OCI-LY3 (cell line): ENCODE results near the gene CFAP74.

Experiments
- H2AFZ ChIP-seq: fragments of 200-600, 300-600 bp; shearing (Covaris generic); 2 replicates; pipeline ENCODE4 v1.6.0; 2014; ENCODE audit warnings: antibody characterized with exemption, low read depth, low read length
- H3K27ac ChIP-seq: fragments of 200-600, 300-600 bp; sonication (generic); 2 replicates; pipeline ENCODE4 v1.5.1; 2014; ENCODE audit warnings: mild to moderate bottlenecking, low read length, moderate library complexity, mixed read lengths
- H3K27me3 ChIP-seq: fragments of 200-600, 300-600 bp; sonication (generic); 2 replicates; pipeline ENCODE4 v1.6.1; 2014; ENCODE audit warnings: low read depth, low read length, mixed read lengths
- H3K36me3 ChIP-seq: fragments of 200-600, 300-600 bp; sonication (generic); replicated peaks from 2 replicates; pipeline ENCODE3; 2014; ENCODE audit warnings: low read depth, low read length, mixed read lengths
- H3K4me1 ChIP-seq: fragments of 300-600, 200-600 bp; sonication (generic); 2 replicates; pipeline ENCODE4 v1.6.1; 2014; ENCODE audit warnings: low read length, mixed read lengths
- H3K4me2 ChIP-seq: fragments of 200-600, 300-600 bp; sonication (generic); 2 replicates; pipeline ENCODE4 v1.6.1; 2014; ENCODE audit warnings: low read length, mixed read lengths
- H3K4me3 ChIP-seq: fragments of 300-600, 200-600 bp; sonication (generic); 2 replicates; pipeline ENCODE4 v1.5.1; 2014; ENCODE audit warnings: antibody characterized with exemption, mild to moderate bottlenecking, low read length, moderate library complexity
- H3K79me2 ChIP-seq: fragments of 300-600, 200-600 bp; shearing (Covaris generic); 2 replicates; pipeline ENCODE4 v1.6.1; 2014; ENCODE audit warnings: mild to moderate bottlenecking, low read length, mixed read lengths
- H3K9ac ChIP-seq: fragments of 300-600, 200-600 bp; shearing (Covaris generic); 2 replicates; pipeline ENCODE4 v1.6.0; 2014; ENCODE audit warnings: mild to moderate bottlenecking, low read length, moderate library complexity
- H3K9me3 ChIP-seq: fragments of 200-600, 300-600 bp; shearing (Covaris generic); 2 replicates; pipeline ENCODE4 v1.6.1; 2014; ENCODE audit warnings: low read length, mixed read lengths; ENCODE audit not compliant: insufficient read depth
- H4K20me1 ChIP-seq: fragments of 200-600, 300-600 bp; sonication (generic); 2 replicates; pipeline ENCODE4 v1.6.1; 2016; ENCODE audit warnings: low read length, mixed read lengths; ENCODE audit not compliant: insufficient read depth
- EZH2phosphoT487 ChIP-seq: fragments of 200-600 bp; shearing (Covaris generic); IDR thresholded peaks from 2 replicates; pipeline ENCODE4 v1.6.1; 2018; ENCODE audit warnings: antibody characterized with exemption, mixed run types, low read depth
- TF ChIP-seq, protein P1 (sequence below): fragments of 200-600, 300-600 bp; sonication (generic); IDR thresholded peaks from 2 replicates; pipeline ENCODE4 v1.5.1; 2014; ENCODE audit warnings: antibody characterized with exemption, low read length, low read depth

The CFAP74 gene

GRCh38 chr1:2009101-2010053, 5.8 kb upstream of the CFAP74 start:
- H4K20me1 ChIP-seq, result no peaks in the 10 kb centered on the region
- H3K9me3 ChIP-seq, result no peaks in the 10 kb centered on the region

GRCh38 chr1:2004856-2005255, 1.3 kb upstream of the CFAP74 start:
- Histone ChIP-seq H3K79me2 (no peaks in the 10 kb centered on the region), H3K4me3 (no peak overlapping the region), H4K20me1 (no peaks in the 10 kb centered on the region), H2AFZ (no peak overlapping the region), H3K9ac (no peak overlapping the region), H3K36me3 (no peaks in the 10 kb centered on the region), H3K27ac (no peak overlapping the region), H3K4me1 (no peaks in the 10 kb centered on the region), H3K4me2 (no peak overlapping the region), H3K9me3 (no peaks in the 10 kb centered on the region), H3K27me3 (no peaks in the 10 kb centered on the region)
- TF ChIP-seq, protein P1, sequence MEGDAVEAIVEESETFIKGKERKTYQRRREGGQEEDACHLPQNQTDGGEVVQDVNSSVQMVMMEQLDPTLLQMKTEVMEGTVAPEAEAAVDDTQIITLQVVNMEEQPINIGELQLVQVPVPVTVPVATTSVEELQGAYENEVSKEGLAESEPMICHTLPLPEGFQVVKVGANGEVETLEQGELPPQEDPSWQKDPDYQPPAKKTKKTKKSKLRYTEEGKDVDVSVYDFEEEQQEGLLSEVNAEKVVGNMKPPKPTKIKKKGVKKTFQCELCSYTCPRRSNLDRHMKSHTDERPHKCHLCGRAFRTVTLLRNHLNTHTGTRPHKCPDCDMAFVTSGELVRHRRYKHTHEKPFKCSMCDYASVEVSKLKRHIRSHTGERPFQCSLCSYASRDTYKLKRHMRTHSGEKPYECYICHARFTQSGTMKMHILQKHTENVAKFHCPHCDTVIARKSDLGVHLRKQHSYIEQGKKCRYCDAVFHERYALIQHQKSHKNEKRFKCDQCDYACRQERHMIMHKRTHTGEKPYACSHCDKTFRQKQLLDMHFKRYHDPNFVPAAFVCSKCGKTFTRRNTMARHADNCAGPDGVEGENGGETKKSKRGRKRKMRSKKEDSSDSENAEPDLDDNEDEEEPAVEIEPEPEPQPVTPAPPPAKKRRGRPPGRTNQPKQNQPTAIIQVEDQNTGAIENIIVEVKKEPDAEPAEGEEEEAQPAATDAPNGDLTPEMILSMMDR, result no peak

More at GRCh38 chr1:2009101-2010053, 5.8 kb upstream of the CFAP74 start:
- Histone ChIP-seq H3K79me2 (no peaks in the 10 kb centered on the region), H3K4me3 (no peak overlapping the region), H3K4me2 (no peak overlapping the region), H3K4me1 (no peaks in the 10 kb centered on the region), H3K27me3 (no peaks in the 10 kb centered on the region), H2AFZ (no peak overlapping the region), H3K9ac (no peak overlapping the region), H3K36me3 (no peaks in the 10 kb centered on the region), H3K27ac (no peak overlapping the region)
- no peak for TF ChIP-seq EZH2phosphoT487
- TF ChIP-seq, protein P1, result no peak

GRCh38 chr1:2001773-2002411, 1.7 kb downstream of the CFAP74 start:
- no peaks in the 10 kb centered on the region for H3K79me2 ChIP-seq
- TF ChIP-seq EZH2phosphoT487, result no peak
- TF ChIP-seq, protein P1, result no peak
- H3K9me3 ChIP-seq, result no peaks in the 10 kb centered on the region
- H3K27ac ChIP-seq, result no peak overlapping the region
- H3K27me3 ChIP-seq, result no peaks in the 10 kb centered on the region
- no peak overlapping the region for H3K4me3 ChIP-seq
- H2AFZ ChIP-seq, result no peak overlapping the region
- H4K20me1 ChIP-seq, result no peaks in the 10 kb centered on the region
- no peak overlapping the region for H3K4me2 ChIP-seq
- no peaks in the 10 kb centered on the region for H3K4me1 ChIP-seq
- no peaks in the 10 kb centered on the region for H3K36me3 ChIP-seq
- no peak overlapping the region for H3K9ac ChIP-seq

DNA sequence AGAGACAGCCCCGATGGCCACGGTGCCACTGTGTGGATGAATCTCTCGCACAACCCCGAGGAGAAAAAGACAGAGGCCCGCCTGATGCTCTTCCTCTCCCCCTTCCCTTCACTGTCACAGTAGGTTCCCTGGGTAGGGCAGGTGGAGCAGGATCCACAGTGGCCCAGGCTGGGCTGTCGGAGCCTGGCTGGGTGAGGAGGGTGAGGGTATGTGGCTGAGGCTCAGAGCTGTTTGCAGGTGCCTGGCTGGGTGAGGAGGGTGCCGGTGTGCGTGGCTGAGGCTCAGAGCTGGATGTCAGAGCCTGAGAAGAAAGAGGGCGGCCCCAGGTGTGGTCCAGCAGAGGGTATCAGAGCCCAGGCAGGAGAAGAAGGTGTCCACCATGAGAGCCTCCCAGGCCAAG, 2.7 kb downstream of the CFAP74 start:
- no peak overlapping the region for H2AFZ ChIP-seq
- no peaks in the 10 kb centered on the region for H3K4me1 ChIP-seq
- no peak for TF ChIP-seq EZH2phosphoT487
- TF ChIP-seq, protein P1, result no peak
- H3K9me3 ChIP-seq, result no peaks in the 10 kb centered on the region
- H4K20me1 ChIP-seq, result no peaks in the 10 kb centered on the region
- no peak overlapping the region for H3K9ac ChIP-seq
- no peak overlapping the region for H3K27ac ChIP-seq
- no peaks in the 10 kb centered on the region for H3K27me3 ChIP-seq
- H3K4me2 ChIP-seq, result no peak overlapping the region
- H3K36me3 ChIP-seq, result no peaks in the 10 kb centered on the region
- H3K4me3 ChIP-seq, result no peak overlapping the region
- no peaks in the 10 kb centered on the region for H3K79me2 ChIP-seq
